H1 (cell line): ENCODE results near the gene FOXL2NB. TPM values are rescaled to one million over a fixed set of nuclear protein-coding genes. Genes with fewer than 3 reads are reported as not detected.

Experiments
- CTBP2 ChIP-seq: IDR thresholded peaks from 2 replicates; pipeline ENCODE4 v1.7.0; 2011; ENCODE audit warnings: borderline replicate concordance, mild to moderate bottlenecking, moderate library complexity, mixed read lengths, low read length; ENCODE audit not compliant: insufficient read depth, insufficient read length
- EGR1 ChIP-seq: IDR thresholded peaks from 2 replicates; pipeline ENCODE4 v1.6.1; 2011; ENCODE audit warnings: low read depth, low read length, borderline replicate concordance
- TAF1 ChIP-seq: IDR thresholded peaks from 2 replicates; pipeline ENCODE4 v1.6.1; 2011; ENCODE audit warnings: mild to moderate bottlenecking, low read depth, low read length
- polyA plus RNA-seq, 7 experiments: library from polyadenylated mRNA; depleted of rRNA in 3 of 7; stranded (reverse) in 5 of 7; unstranded in 2 of 7; fragments of >200 nt in 5 of 7; fragments of 200-250 nt in 2 of 7; gene quantifications; 1 replicate in 5 of 7; 2 replicates in 1 of 7; 4 replicates in 1 of 7; pipeline versions ENCODE4 v1.2.1 to v1.2.3, GENCODE V29; 2011 to 2013; ENCODE audit warnings: missing spikeins in 2 of 7, mixed read lengths in 2 of 7
- total RNA-seq: library from RNA; stranded (reverse); fragmentation: NEBNext Ultra II Directional; extraction: Animal tissue kit (Norgen Biotek cat#: 25700); gene quantifications from 2 replicates; pipeline ENCODE4 v1.2.1, GENCODE V29; 2021

FOXL2NB gene
- total and polyA plus RNA-seq, 2 of the 8 experiments (the other 6 are each of a cell fraction or from before 2014, with no cell fraction given) = 5.4 to 7.3 TPM

DNA sequence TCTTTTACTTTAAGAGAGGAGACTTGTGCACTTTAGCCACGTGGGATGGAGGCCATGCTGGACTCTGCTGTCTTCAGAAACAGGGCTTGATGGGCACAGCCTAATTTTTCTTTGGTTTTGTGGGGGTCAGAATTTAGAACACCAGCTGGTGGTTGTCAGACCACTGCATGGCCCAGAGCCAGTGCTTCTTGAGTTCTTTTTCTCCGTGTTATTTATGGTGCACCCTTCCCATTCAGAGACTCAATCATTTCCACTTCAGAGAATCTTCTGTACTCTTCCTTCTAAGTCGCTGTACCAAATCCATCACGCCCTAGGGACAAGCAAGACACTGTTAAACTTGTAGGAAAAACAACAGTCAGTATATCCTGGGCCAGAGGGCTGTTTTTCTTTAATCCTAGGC lies 38.9 kb downstream of the FOXL2NB start (continued):
- no peak for TF ChIP-seq CTBP2
- no peak for TF ChIP-seq TAF1
- TF ChIP-seq EGR1 = no peak
